Hepatocyte (in vitro differentiated cells): ENCODE results near the gene SH3BGRL3. TPM values are rescaled to one million over a fixed set of nuclear protein-coding genes. Genes with fewer than 3 reads are reported as not detected.

Source experiments
- DNase-seq: peaks from one replicate; pipeline ENCODE4 v3.0.0-alpha.2; 2016; ENCODE audit warnings: low spot score
- H2AFZ ChIP-seq: fragments of 200-600 bp; sonication (generic); 2 replicates; pipeline ENCODE4 v1.6.0; 2016; ENCODE audit warnings: antibody characterized with exemption, mild to moderate bottlenecking
- H3K27ac ChIP-seq: fragments of 200-600 bp; sonication (generic); 2 replicates; pipeline ENCODE4 v1.5.1; 2016; ENCODE audit warnings: mild to moderate bottlenecking
- H3K27me3 ChIP-seq: fragments of 200-600 bp; sonication (generic); 2 replicates; pipeline ENCODE4 v1.6.1; 2016
- H3K36me3 ChIP-seq: fragments of 200-600 bp; sonication (generic); replicated peaks from 2 replicates; pipeline ENCODE4 v1.5.1; 2016; ENCODE audit warnings: low read depth; ENCODE audit not compliant: insufficient read depth
- H3K4me1 ChIP-seq: fragments of 200-600 bp; sonication (generic); 2 replicates; pipeline ENCODE4 v1.5.1; 2016; ENCODE audit warnings: mild to moderate bottlenecking, moderate library complexity; ENCODE audit not compliant: insufficient read depth
- H3K4me2 ChIP-seq: fragments of 200-600 bp; sonication (generic); 2 replicates; pipeline ENCODE4 v1.6.0; 2016
- H3K4me3 ChIP-seq: fragments of 200-600 bp; sonication (generic); 2 replicates; pipeline ENCODE4 v1.5.1; 2016; ENCODE audit warnings: mild to moderate bottlenecking
- H3K79me2 ChIP-seq: fragments of 200-600 bp; sonication (generic); 2 replicates; pipeline ENCODE4 v1.6.0; 2017; ENCODE audit warnings: mild to moderate bottlenecking
- H3K9me2 ChIP-seq: fragments of 200-600 bp; sonication (generic); replicated peaks from 2 replicates; pipeline ENCODE4 v1.6.0; 2017; ENCODE audit warnings: mild to moderate bottlenecking; ENCODE audit not compliant: insufficient read depth
- H3K9me3 ChIP-seq: fragments of 200-600 bp; sonication (generic); 2 replicates; pipeline ENCODE4 v1.5.1; 2016; ENCODE audit warnings: low read depth, mild to moderate bottlenecking
- H4K20me1 ChIP-seq: fragments of 200-600 bp; sonication (generic); 2 replicates; pipeline ENCODE4 v1.6.0; 2016; ENCODE audit warnings: mild to moderate bottlenecking; ENCODE audit not compliant: insufficient read depth, poor library complexity, severe bottlenecking
- CTCF ChIP-seq: fragments of 200-600 bp; sonication (generic); IDR thresholded peaks from 2 replicates; pipeline ENCODE4 v1.5.1; 2016; ENCODE audit warnings: antibody characterized with exemption, mild to moderate bottlenecking; ENCODE audit not compliant: poor library complexity
- EZH2 ChIP-seq: fragments of 200-600 bp; sonication (generic); IDR thresholded peaks from 2 replicates; pipeline ENCODE4 v1.6.1; 2016; ENCODE audit warnings: antibody characterized with exemption, mild to moderate bottlenecking, borderline replicate concordance
- EZH2phosphoT487 ChIP-seq: fragments of 200-600 bp; sonication (generic); IDR thresholded peaks from one replicate; pipeline ENCODE4 v1.6.1; 2018; ENCODE audit warnings: antibody characterized with exemption, mild to moderate bottlenecking, low read depth, moderate library complexity; ENCODE audit not compliant: unreplicated experiment, severe bottlenecking
- WGBS: methylation state at CpG from one replicate; pipeline ENCODE4 v1.1.6; 2016; ENCODE audit warnings: low lambda C conversion rate; ENCODE audit errors: missing lambda C conversion rate; 5-methylcytosine and 5-hydroxymethylcytosine counted together
- polyA plus RNA-seq: library from polyadenylated mRNA; unstranded; fragments of >200 nt; fragmentation: Nextera tagmentation; extraction: Ambion mirVana; gene quantifications from 2 replicates; pipeline ENCODE4 v1.2.1, GENCODE V29; 2016
- total RNA-seq: library from RNA; depleted of rRNA; stranded (reverse); fragments of >200 nt; gene quantifications from 2 replicates; pipeline ENCODE4 v1.2.3, GENCODE V29; 2014

Gene SH3BGRL3
- total and polyA plus RNA-seq, 2 experiments from 2014 or later = 35.9 to 420 TPM

- Histone ChIP-seq H3K27ac (peak overlapping the region; percentile 94), H3K4me1 (peaks cover 62% of the 10 kb centered on the region), H3K4me2 (peak overlapping the region; percentile 93), H3K36me3 (no peaks in the 10 kb centered on the region), H3K9me2 (no peaks in the 10 kb centered on the region), H3K9me3 (no peaks in the 10 kb centered on the region), H2AFZ (peak overlapping the region; percentile 41), H3K27me3 (no peaks in the 10 kb centered on the region), H3K79me2 (peaks cover 19% of the 10 kb centered on the region), H4K20me1 (no peaks in the 10 kb centered on the region), H3K4me3 (peak overlapping the region; percentile 93)
- peak; percentile 53 for DNase-seq
- no peak for TF ChIP-seq CTCF
- no peak for TF ChIP-seq EZH2
- TF ChIP-seq EZH2phosphoT487 = no peak
- 81% methylated on average over 9 of the region's 20 CpGs for WGBS
Measured at GRCh38 chr1:26280333-26281042, 602 bp downstream of the SH3BGRL3 start.

GRCh38 chr1:26281091-26281958 lies 1.4 kb downstream of the SH3BGRL3 start:
- no peak overlapping the region for H3K4me3 ChIP-seq

GRCh38 chr1:26281971-26282370 lies 2.1 kb downstream of the SH3BGRL3 start:
- Histone ChIP-seq H3K4me1 (peaks cover 48% of the 10 kb centered on the region), H3K27ac (peak overlapping the region; percentile 94), H3K27me3 (no peaks in the 10 kb centered on the region), H3K9me2 (no peaks in the 10 kb centered on the region), H3K4me3 (no peak overlapping the region), H2AFZ (no peak overlapping the region), H3K79me2 (peaks cover 19% of the 10 kb centered on the region), H4K20me1 (no peaks in the 10 kb centered on the region), H3K9me3 (no peaks in the 10 kb centered on the region), H3K36me3 (no peaks in the 10 kb centered on the region), H3K4me2 (peak overlapping the region; percentile 93)
- TF ChIP-seq EZH2phosphoT487 (no peak), EZH2 (no peak), CTCF (no peak)
- DNase-seq = peak; percentile 63
- WGBS = 35% methylated on average over 8 of the region's 15 CpGs

More at GRCh38 chr1:26281091-26281958, 1.4 kb downstream of the SH3BGRL3 start:
- no peaks in the 10 kb centered on the region for H3K9me2 ChIP-seq
- peaks cover 19% of the 10 kb centered on the region for H3K79me2 ChIP-seq
- DNase-seq = no peak
- no peak overlapping the region for H2AFZ ChIP-seq
- TF ChIP-seq EZH2phosphoT487 (no peak), EZH2 (no peak), CTCF (no peak)
- H3K9me3 ChIP-seq = no peaks in the 10 kb centered on the region
- H3K4me2 ChIP-seq = peak overlapping the region; percentile 93
- 97% methylated on average over 5 of the region's 5 CpGs for WGBS
- H3K27me3 ChIP-seq = no peaks in the 10 kb centered on the region
- peaks cover 55% of the 10 kb centered on the region for H3K4me1 ChIP-seq
- H3K36me3 ChIP-seq = no peaks in the 10 kb centered on the region
- H3K27ac ChIP-seq = peak overlapping the region; percentile 94
- H4K20me1 ChIP-seq = no peaks in the 10 kb centered on the region
